Activated CD4-positive, alpha-beta T cell treated with anti-CD3 and anti-CD28 coated beads for 36 hours (primary cell): ENCODE results near the gene HES3. TPM values are rescaled to one million over a fixed set of nuclear protein-coding genes. Genes with fewer than 3 reads are reported as not detected.

Experiments used
- ATAC-seq: fragments of 200-7000 bp; cut with Tn5 transposase; one replicate; pipeline ENCODE4 v1.10.0; 2021; ENCODE audit warnings: mild to moderate bottlenecking, moderate library complexity
- CTCF ChIA-PET: fragments of 350-600 bp; sonication (Branson Sonifier 250); formaldehyde crosslinking; loops from one replicate; lab custom pipeline; 2021; ENCODE audit warnings: antibody characterized with exemption; lab: Charles Lee
- POLR2A ChIA-PET: fragments of 350-600 bp; sonication (Branson Sonifier 250); formaldehyde crosslinking; loops from one replicate; lab custom pipeline; 2021; ENCODE audit warnings: antibody characterized with exemption, inconsistent platforms; lab: Charles Lee
- DNase-seq: peaks from one replicate; pipeline ENCODE4 v3.0.0-alpha.2; 2020
- H3K27ac Mint-ChIP-seq: one replicate; pipeline ENCODE4 v1.8.0; 2021; ENCODE audit warnings: mixed read lengths
- H3K27me3 Mint-ChIP-seq: one replicate; pipeline ENCODE4 v1.8.0; 2021; ENCODE audit warnings: mixed read lengths
- H3K36me3 Mint-ChIP-seq: one replicate; pipeline ENCODE4 v1.8.0; 2021; ENCODE audit warnings: low read depth, mixed read lengths
- H3K4me1 Mint-ChIP-seq: one replicate; pipeline ENCODE4 v1.8.0; 2021; ENCODE audit warnings: mixed read lengths
- H3K4me3 Mint-ChIP-seq: one replicate; pipeline ENCODE4 v1.8.0; 2021; ENCODE audit warnings: mild to moderate bottlenecking, moderate library complexity, mixed read lengths
- H3K9me3 Mint-ChIP-seq: one replicate; pipeline ENCODE4 v1.8.0; 2021; ENCODE audit warnings: low read depth, mixed read lengths
- intact Hi-C, 2 experiments: fragments of 100-400 bp; cut with DNase I in 1 of 2; cut with micrococcal nuclease in 1 of 2; formaldehyde crosslinking; loops; one replicate each; pipeline versions ENCODE4 v1.14.2 to v1.15.1; 2022 to 2024; cut with DNase I, micrococcal nuclease
- total RNA-seq, 2 experiments: library from RNA; stranded (reverse); gene quantifications; one replicate each; pipeline ENCODE4 v1.2.3, GENCODE V29; 2021

HES3 gene
- total RNA-seq, result not detected

DNA sequence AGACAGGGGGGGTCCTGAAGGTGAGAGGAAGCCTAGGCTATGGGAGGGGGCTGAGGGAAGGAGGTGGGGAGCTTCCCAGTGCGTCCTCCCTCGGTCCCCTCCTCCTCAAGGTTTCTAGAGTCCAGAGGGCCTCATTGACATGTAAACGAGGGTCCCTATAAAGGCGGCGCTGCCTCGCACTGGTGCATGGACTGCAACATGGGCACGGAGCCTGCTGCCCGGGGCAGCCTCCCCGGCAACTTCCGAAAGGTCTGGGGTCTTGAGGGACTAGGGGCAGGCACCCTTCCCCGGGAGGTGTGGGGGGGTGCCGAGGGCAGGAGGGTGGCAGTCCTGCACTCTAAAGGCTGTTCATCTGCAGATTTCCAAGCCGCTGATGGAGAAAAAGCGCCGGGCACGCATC lies at the start of gene HES3:
Gene HES3 (plus strand): TSS at position 187 of the 400 bp plus-strand sequence. CDS start 187 bp downstream, at position 374.
- no peak for ATAC-seq
- no peaks in the 10 kb centered on the region for H3K9me3 Mint-ChIP-seq
- POLR2A ChIA-PET, result no interaction called here
- H3K4me3 Mint-ChIP-seq, result no peak within 1 kb of the TSS
- H3K27ac Mint-ChIP-seq, result no peak within 1 kb of the TSS
- intact Hi-C loops, result loop anchor here (2.0 kb wide), 2 partner anchors 135 to 191 kb away; no protein-coding TSS in a partner anchor
- CTCF ChIA-PET, result interaction anchor here (1.0 to 6.1 kb wide), 2 partner anchors 39 to 177 kb away, joined by 4 to 35 read pairs; partner anchors contain the start of gene HES2
- no peak for DNase-seq
- no peaks in the 10 kb centered on the region for H3K36me3 Mint-ChIP-seq
- peaks cover 56% of the 10 kb centered on the region for H3K27me3 Mint-ChIP-seq
- peaks cover 11% of the 10 kb centered on the region for H3K4me1 Mint-ChIP-seq

GRCh38 chr1:6197746-6198427 lies 46.1 kb upstream of the HES3 start:
- peak overlapping the region; percentile 96 for H3K27ac Mint-ChIP-seq
- CTCF ChIA-PET, result interaction anchor here (0.7 to 1.6 kb wide), 3 partner anchors 8 to 357 kb away, joined by 3 read pairs; partner anchors contain the start of gene TAS1R1
- H3K9me3 Mint-ChIP-seq, result no peaks in the 10 kb centered on the region
- ATAC-seq (no peak), DNase-seq (no peak)
- POLR2A ChIA-PET, result interaction anchor here (0.6 to 1.6 kb wide), 4 partner anchors 13 to 283 kb away, joined by 3 to 4 read pairs (median 3); no protein-coding TSS in a partner anchor
- no peaks in the 10 kb centered on the region for H3K27me3 Mint-ChIP-seq
- intact Hi-C loops, result loop anchor here (2.0 to 5.0 kb wide), 2 partner anchors 171 to 405 kb away; partner anchors contain the start of gene KLHL21 (in 1 of the 2)
- H3K4me3 Mint-ChIP-seq, result peak overlapping the region; percentile 99
- H3K36me3 Mint-ChIP-seq, result peaks cover 46% of the 10 kb centered on the region
- peaks cover 41% of the 10 kb centered on the region for H3K4me1 Mint-ChIP-seq

DNA sequence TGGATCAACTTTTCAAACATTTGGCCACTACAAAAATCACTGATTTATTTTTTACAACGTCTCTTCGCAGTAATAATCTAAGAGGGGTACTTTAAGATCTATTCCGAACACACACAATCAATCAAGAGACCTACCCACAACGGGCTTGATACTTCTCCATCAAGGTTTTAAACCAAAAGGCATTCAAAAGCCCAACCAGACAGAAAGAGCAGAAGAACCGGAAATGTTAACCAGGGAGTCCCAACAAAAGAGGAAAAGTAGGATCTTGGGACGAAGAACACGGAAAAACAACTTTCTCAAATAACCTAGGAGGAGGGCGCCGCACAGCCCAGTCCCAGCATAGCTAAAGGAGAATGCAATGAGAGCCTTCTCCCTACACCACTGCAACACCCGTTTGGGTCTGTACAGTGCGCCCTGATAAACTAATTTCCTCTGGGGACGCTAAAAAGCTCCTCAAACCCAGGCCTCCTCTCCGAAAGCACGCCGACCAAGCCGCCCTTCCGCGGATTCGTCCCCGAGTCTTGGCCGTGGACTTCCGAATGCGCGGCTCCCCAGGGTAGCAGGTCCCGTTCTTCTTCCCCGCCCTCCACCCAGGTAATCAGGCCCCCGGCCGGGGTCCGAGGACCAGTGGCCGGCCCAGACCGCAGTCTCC lies 45.2 kb upstream of the HES3 start:
- intact Hi-C loops, result loop anchor here (1.0 to 5.0 kb wide), 9 partner anchors 37 to 586 kb away; partner anchors contain the start of genes NPHP4 (in 2 of the 2), ACOT7 (in 1 of the 2), ICMT (in 1 of the 2) and KLHL21 (in 1 of the 2)
- Mint-ChIP-seq H3K9me3 (no peaks in the 10 kb centered on the region), H3K27me3 (no peaks in the 10 kb centered on the region), H3K27ac (peak overlapping the region; percentile 96), H3K4me3 (peak overlapping the region; percentile 99), H3K4me1 (peaks cover 39% of the 10 kb centered on the region), H3K36me3 (peaks cover 40% of the 10 kb centered on the region)
- ChIA-PET CTCF (interaction anchor here (1.6 kb wide), 1 partner anchor 8 kb away, joined by 3 read pairs; no protein-coding TSS in a partner anchor), POLR2A (interaction anchor here (0.7 to 1.6 kb wide), 4 partner anchors 13 to 206 kb away, joined by 3 to 8 read pairs (median 4); no protein-coding TSS in a partner anchor)
- peak; percentile 5 for ATAC-seq
- peak; percentile 49 for DNase-seq

GRCh38 chr1:6199298-6200187 lies 44.4 kb upstream of the HES3 start, which contains the start of gene RPL22:
TSS of gene RPL22 (minus strand) at chr1:6199595. CDS start at chr1:6199573, 22 bp downstream.
- ATAC-seq (peak; percentile 99), DNase-seq (peak; percentile 99)
- peaks cover 33% of the 10 kb centered on the region for H3K36me3 Mint-ChIP-seq
- intact Hi-C loops, result loop anchor here (1.0 to 5.0 kb wide), 10 partner anchors 36 to 585 kb away; partner anchors contain the start of genes NPHP4 (in 2 of the 2), ACOT7 (in 1 of the 2), ICMT (in 1 of the 2) and KLHL21 (in 1 of the 2)
- H3K9me3 Mint-ChIP-seq, result no peaks in the 10 kb centered on the region
- no peaks in the 10 kb centered on the region for H3K27me3 Mint-ChIP-seq
- peak within 1 kb of the TSS; percentile 99 for H3K4me3 Mint-ChIP-seq
- POLR2A ChIA-PET, result interaction anchor here (0.7 to 1.0 kb wide), 2 partner anchors 14 to 645 kb away, joined by 3 to 4 read pairs; no protein-coding TSS in a partner anchor
- peaks cover 39% of the 10 kb centered on the region for H3K4me1 Mint-ChIP-seq
- H3K27ac Mint-ChIP-seq, result peak within 1 kb of the TSS; percentile 96
- CTCF ChIA-PET, result interaction anchor here (0.6 to 1.2 kb wide), 3 partner anchors 86 to 290 kb away, joined by 3 to 4 read pairs (median 3); no protein-coding TSS in a partner anchor

DNA sequence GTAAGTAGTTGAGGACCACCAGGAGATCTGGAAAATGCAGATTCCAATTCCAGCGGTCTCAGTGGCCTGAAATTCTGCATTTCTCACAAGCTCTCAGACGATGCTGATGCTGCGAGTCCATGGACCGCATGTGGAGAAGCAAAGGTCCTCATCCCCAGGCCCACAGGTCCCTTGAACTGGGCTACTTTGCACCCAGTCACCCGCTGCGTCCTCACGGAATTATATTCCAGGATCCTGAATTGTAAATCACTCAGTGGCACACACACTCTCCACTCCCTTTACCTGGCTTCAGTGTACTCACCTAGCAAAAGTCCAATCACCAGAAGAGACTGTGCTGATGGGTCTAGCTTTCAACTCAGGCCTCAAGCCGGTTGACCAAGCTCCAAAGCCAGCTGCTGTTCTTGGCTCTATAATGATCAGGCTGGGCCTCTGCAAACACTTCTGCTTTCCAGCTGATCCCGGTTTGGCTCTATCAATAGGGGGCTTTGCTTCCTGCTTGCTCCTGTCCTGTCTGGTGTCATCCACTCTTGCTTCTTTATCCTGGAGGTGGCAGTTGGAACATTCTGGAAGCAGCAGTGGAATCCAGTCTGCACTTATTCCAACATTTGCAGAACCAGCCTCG lies 43.7 kb upstream of the HES3 start:
- ChIA-PET POLR2A (interaction anchor here (0.7 kb wide), 1 partner anchor 644 kb away, joined by 4 read pairs; no protein-coding TSS in a partner anchor), CTCF (interaction anchor here (0.5 to 1.2 kb wide), 4 partner anchors 44 to 289 kb away, joined by 3 to 4 read pairs (median 3); no protein-coding TSS in a partner anchor)
- ATAC-seq (no peak), DNase-seq (no peak)
- Mint-ChIP-seq H3K36me3 (peaks cover 30% of the 10 kb centered on the region), H3K4me1 (peaks cover 39% of the 10 kb centered on the region), H3K9me3 (no peaks in the 10 kb centered on the region), H3K27ac (peak overlapping the region; percentile 95), H3K4me3 (peak overlapping the region; percentile 99), H3K27me3 (no peaks in the 10 kb centered on the region)
- intact Hi-C loops, result loop anchor here in 1 of 2 experiments (5.0 kb wide), 1 partner anchor 93 kb away; no protein-coding TSS in a partner anchor

GRCh38 chr1:6202256-6202655 lies 41.7 kb upstream of the HES3 start:
- intact Hi-C loops, result loop anchor here in 1 of 2 experiments (5.0 kb wide), 1 partner anchor 95 kb away; no protein-coding TSS in a partner anchor
- ChIA-PET CTCF (interaction anchor here (0.6 to 1.6 kb wide), 4 partner anchors 12 to 460 kb away, joined by 3 to 9 read pairs (median 4); no protein-coding TSS in a partner anchor), POLR2A (no interaction called here)
- H3K27ac Mint-ChIP-seq, result no peak overlapping the region
- H3K4me1 Mint-ChIP-seq, result peaks cover 26% of the 10 kb centered on the region
- no peaks in the 10 kb centered on the region for H3K27me3 Mint-ChIP-seq
- H3K36me3 Mint-ChIP-seq, result peaks cover 16% of the 10 kb centered on the region
- DNase-seq (no peak), ATAC-seq (no peak)
- H3K9me3 Mint-ChIP-seq, result no peaks in the 10 kb centered on the region
- H3K4me3 Mint-ChIP-seq, result no peak overlapping the region

GRCh38 chr1:6205849-6206519 lies 38.0 kb upstream of the HES3 start, which contains the start of gene RNF207:
TSS of gene RNF207 (plus strand) at chr1:6206119. CDS start at chr1:6206536, 417 bp downstream.
- ChIA-PET CTCF (interaction anchor here (0.6 to 2.3 kb wide), 12 partner anchors 8 to 323 kb away, joined by 3 to 10 read pairs (median 4); no protein-coding TSS in a partner anchor), POLR2A (interaction anchor here (1.0 to 1.1 kb wide), 2 partner anchors 16 to 29 kb away, joined by 4 read pairs; no protein-coding TSS in a partner anchor)
- peak; percentile 85 for DNase-seq
- Mint-ChIP-seq H3K27me3 (peaks cover 8% of the 10 kb centered on the region), H3K4me1 (peaks cover 3% of the 10 kb centered on the region), H3K9me3 (no peaks in the 10 kb centered on the region), H3K27ac (peak within 1 kb of the TSS; percentile 67), H3K4me3 (peak within 1 kb of the TSS; percentile 77), H3K36me3 (no peaks in the 10 kb centered on the region)
- intact Hi-C loops, result loop anchor here (1.0 to 2.0 kb wide), 2 partner anchors 29 kb away; partner anchors contain the start of gene ICMT (in 2 of the 2)
- ATAC-seq, result peak; percentile 75

GRCh38 chr1:6206520-6206855 lies 37.5 kb upstream of the HES3 start:
- Mint-ChIP-seq H3K4me1 (peaks cover 3% of the 10 kb centered on the region), H3K27me3 (peaks cover 8% of the 10 kb centered on the region), H3K4me3 (peak overlapping the region; percentile 77), H3K36me3 (no peaks in the 10 kb centered on the region), H3K9me3 (no peaks in the 10 kb centered on the region), H3K27ac (no peak overlapping the region)
- peak; percentile 8 for ATAC-seq
- CTCF ChIA-PET, result interaction anchor here (0.6 to 1.8 kb wide), 11 partner anchors 9 to 323 kb away, joined by 3 to 6 read pairs (median 4); no protein-coding TSS in a partner anchor
- intact Hi-C loops, result loop anchor here in 1 of 2 experiments (1.0 kb wide), 1 partner anchor 29 kb away; the partner anchor contains the start of gene ICMT
- no peak for DNase-seq
- POLR2A ChIA-PET, result interaction anchor here (0.9 to 1.1 kb wide), 3 partner anchors 17 to 28 kb away, joined by 3 to 4 read pairs (median 4); no protein-coding TSS in a partner anchor
